Endodermal cell (in vitro differentiated cells): ENCODE data around the gene TANGO2. TPM values are rescaled to one million over a fixed set of nuclear protein-coding genes. Genes with fewer than 3 reads are reported as not detected.
A peak's percentile ranks its signal among the peaks of the same experiment; 100 is the strongest.

Source experiments
- DNase-seq: peaks from one replicate; pipeline ENCODE4 v3.0.0-alpha.2; 2017
- H3K27ac ChIP-seq: 2 replicates; pipeline ENCODE4 v1.5.1; 2013; ENCODE audit warnings: mild to moderate bottlenecking, low read depth, low read length, moderate library complexity
- H3K27me3 ChIP-seq: 2 replicates; pipeline ENCODE4 v1.6.1; 2013; ENCODE audit warnings: mild to moderate bottlenecking, low read length, moderate library complexity; ENCODE audit not compliant: insufficient read depth, control insufficient read depth, poor library complexity, severe bottlenecking
- H3K36me3 ChIP-seq: 2 replicates; pipeline ENCODE4 v1.7.0; 2013; ENCODE audit warnings: mild to moderate bottlenecking, low read length, moderate library complexity; ENCODE audit not compliant: control insufficient read depth, insufficient read depth
- H3K4me1 ChIP-seq: one replicate; pipeline ENCODE4 v1.7.0; 2013; ENCODE audit warnings: low read length; ENCODE audit not compliant: control insufficient read depth, insufficient read depth
- H3K4me3 ChIP-seq: 2 replicates; pipeline ENCODE4 v1.5.1; 2013; ENCODE audit warnings: mild to moderate bottlenecking, low read length, moderate library complexity
- H3K9ac ChIP-seq: 2 replicates; pipeline ENCODE4 v1.6.1; 2013; ENCODE audit warnings: mild to moderate bottlenecking, low read length, moderate library complexity; ENCODE audit not compliant: poor library complexity, severe bottlenecking; ENCODE audit errors: extremely low read depth
- H3K9me3 ChIP-seq: 2 replicates; pipeline ENCODE4 v1.6.1; 2013; ENCODE audit warnings: mild to moderate bottlenecking, low read length, moderate library complexity; ENCODE audit not compliant: control insufficient read depth
- H3K27ac Mint-ChIP-seq: 2 replicates; pipeline ENCODE4 v1.8.0; 2020; ENCODE audit warnings: mixed read lengths
- H3K27me3 Mint-ChIP-seq: 2 replicates; pipeline ENCODE4 v1.8.0; 2021; ENCODE audit warnings: mild to moderate bottlenecking, mixed read lengths; ENCODE audit not compliant: insufficient read depth
- H3K36me3 Mint-ChIP-seq: 2 replicates; pipeline ENCODE4 v1.8.0; 2020; ENCODE audit warnings: low read depth, mixed read lengths
- H3K4me1 Mint-ChIP-seq: 2 replicates; pipeline ENCODE4 v1.8.0; 2020; ENCODE audit warnings: mixed read lengths
- H3K4me3 Mint-ChIP-seq: 2 replicates; pipeline ENCODE4 v1.8.0; 2020; ENCODE audit warnings: mild to moderate bottlenecking, moderate library complexity, mixed read lengths
- H3K9me3 Mint-ChIP-seq: 2 replicates; pipeline ENCODE4 v1.8.0; 2020; ENCODE audit warnings: mild to moderate bottlenecking, mixed read lengths
- whole genome bisulfite sequencing, 2 experiments: methylation state at CpG; one replicate each; pipeline versions ENCODE4 v1.1.5 to v1.1.7; 2013; ENCODE audit warnings: missing lambda C conversion rate in 2 of 2, mixed read lengths in 1 of 2; ENCODE audit not compliant: insufficient coverage in 1 of 2, insufficient read length in 1 of 2; 5-methylcytosine and 5-hydroxymethylcytosine counted together
- total RNA-seq, 2 donors: library from RNA; stranded (reverse); fragmentation: NEBNext Ultra II Directional in 1 of 2; extraction: Animal tissue kit (Norgen Biotek cat#: 25700) in 1 of 2; gene quantifications; 2 replicates in 1 of 2; 3 replicates in 1 of 2; pipeline ENCODE4 v1.2.1, GENCODE V29; 2021
- TF ChIP-seq, protein P1 (sequence below): fragments of 200-600 bp; sonication (generic); conservative IDR thresholded peaks from 2 replicates; pipeline ENCODE4 v1.5.0; 2021; ENCODE audit warnings: antibody characterized with exemption, mild to moderate bottlenecking

The TANGO2 gene
- total RNA-seq, 2 donors from 2014 or later, result 19.9 to 21.8 TPM

DNA sequence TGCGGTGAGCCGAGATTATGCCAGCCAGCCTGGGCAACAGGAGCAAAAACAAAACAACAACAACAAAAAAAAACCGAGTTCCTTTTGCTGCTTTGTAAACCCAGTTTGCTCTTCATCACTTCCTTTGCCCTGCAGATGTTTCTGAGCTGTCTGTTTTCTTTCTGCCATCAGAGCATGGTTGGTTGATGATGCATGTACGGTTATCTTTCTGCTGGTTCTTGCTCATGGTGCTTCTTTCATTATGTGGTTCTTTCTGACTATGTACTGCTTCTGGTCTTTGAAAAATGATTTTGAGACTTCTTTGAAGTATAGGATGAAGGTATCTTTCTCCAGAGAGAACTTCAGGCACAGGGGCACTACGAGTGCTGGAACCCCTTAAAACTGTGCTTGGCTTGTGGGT, 13.2 kb downstream of the TANGO2 start:
- Histone ChIP-seq H3K36me3 (peaks cover 9% of the 10 kb centered on the region), H3K9me3 (no peaks in the 10 kb centered on the region), H3K4me3 (no peak overlapping the region), H3K27ac (no peak overlapping the region), H3K27me3 (no peaks in the 10 kb centered on the region), H3K4me1 (no peaks in the 10 kb centered on the region), H3K9ac (no peak overlapping the region)
- TF ChIP-seq, protein P1, sequence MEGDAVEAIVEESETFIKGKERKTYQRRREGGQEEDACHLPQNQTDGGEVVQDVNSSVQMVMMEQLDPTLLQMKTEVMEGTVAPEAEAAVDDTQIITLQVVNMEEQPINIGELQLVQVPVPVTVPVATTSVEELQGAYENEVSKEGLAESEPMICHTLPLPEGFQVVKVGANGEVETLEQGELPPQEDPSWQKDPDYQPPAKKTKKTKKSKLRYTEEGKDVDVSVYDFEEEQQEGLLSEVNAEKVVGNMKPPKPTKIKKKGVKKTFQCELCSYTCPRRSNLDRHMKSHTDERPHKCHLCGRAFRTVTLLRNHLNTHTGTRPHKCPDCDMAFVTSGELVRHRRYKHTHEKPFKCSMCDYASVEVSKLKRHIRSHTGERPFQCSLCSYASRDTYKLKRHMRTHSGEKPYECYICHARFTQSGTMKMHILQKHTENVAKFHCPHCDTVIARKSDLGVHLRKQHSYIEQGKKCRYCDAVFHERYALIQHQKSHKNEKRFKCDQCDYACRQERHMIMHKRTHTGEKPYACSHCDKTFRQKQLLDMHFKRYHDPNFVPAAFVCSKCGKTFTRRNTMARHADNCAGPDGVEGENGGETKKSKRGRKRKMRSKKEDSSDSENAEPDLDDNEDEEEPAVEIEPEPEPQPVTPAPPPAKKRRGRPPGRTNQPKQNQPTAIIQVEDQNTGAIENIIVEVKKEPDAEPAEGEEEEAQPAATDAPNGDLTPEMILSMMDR, result no peak
- Mint-ChIP-seq H3K36me3 (peaks cover 17% of the 10 kb centered on the region), H3K27ac (no peak overlapping the region), H3K4me1 (peaks cover 5% of the 10 kb centered on the region), H3K4me3 (no peak overlapping the region), H3K9me3 (no peaks in the 10 kb centered on the region), H3K27me3 (no peaks in the 10 kb centered on the region)
- no peak for DNase-seq
- WGBS, 2 experiments, result 83% methylated on average over 1 to 5 of the region's 5 CpGs

DNA sequence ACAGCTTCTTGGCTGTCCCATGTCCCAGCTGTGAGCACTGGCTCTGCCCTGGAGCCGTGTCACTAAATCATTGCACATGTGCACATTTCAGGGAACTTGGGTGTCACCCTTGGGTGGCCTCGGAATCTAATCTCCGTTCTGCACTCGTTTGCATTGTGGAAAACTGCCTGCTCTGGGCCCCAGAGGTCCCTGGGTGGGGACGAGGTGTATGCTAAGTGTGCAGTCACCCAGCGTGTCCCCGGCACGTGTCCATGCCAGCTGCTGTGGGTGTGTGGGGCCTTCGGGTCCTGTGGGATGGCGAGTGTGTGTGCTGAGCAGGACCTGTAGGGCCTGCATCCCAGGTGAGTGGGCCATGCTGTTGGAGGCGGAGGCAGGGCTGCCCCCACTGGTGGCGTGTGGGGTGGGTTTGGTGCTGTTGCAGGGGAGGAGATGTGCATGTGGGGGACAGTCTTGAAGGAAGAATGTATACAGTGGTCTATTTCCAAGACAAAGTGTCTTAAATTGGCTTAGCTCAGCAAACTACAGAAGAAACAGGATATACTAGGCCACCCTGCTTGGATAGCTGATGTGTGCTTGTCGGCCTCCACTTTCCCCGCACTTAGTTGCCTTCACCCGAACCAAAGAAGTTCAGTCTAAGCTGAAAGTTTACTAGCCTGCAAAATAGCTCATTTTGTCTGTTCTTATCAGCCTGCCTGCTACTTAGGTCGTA, 14.6 kb downstream of the TANGO2 start:
- Mint-ChIP-seq H3K27ac (no peak overlapping the region), H3K9me3 (no peaks in the 10 kb centered on the region), H3K4me3 (no peak overlapping the region), H3K27me3 (no peaks in the 10 kb centered on the region), H3K4me1 (peaks cover 5% of the 10 kb centered on the region), H3K36me3 (peaks cover 25% of the 10 kb centered on the region)
- no peaks in the 10 kb centered on the region for H3K27me3 ChIP-seq
- no peak overlapping the region for H3K27ac ChIP-seq
- H3K4me3 ChIP-seq, result no peak overlapping the region
- TF ChIP-seq, protein P1, result no peak
- 87 to 93% methylated on average over 12 to 16 of the region's 16 CpGs for WGBS, 2 experiments
- no peaks in the 10 kb centered on the region for H3K4me1 ChIP-seq
- no peak for DNase-seq
- no peaks in the 10 kb centered on the region for H3K9me3 ChIP-seq
- no peak overlapping the region for H3K9ac ChIP-seq
- H3K36me3 ChIP-seq, result peaks cover 9% of the 10 kb centered on the region

- H3K27ac ChIP-seq, result no peak overlapping the region
- H3K36me3 Mint-ChIP-seq, result peaks cover 25% of the 10 kb centered on the region
- no peaks in the 10 kb centered on the region for H3K27me3 Mint-ChIP-seq
- no peak for DNase-seq
- no peak overlapping the region for H3K9ac ChIP-seq
- H3K4me3 ChIP-seq, result no peak overlapping the region
- H3K27ac Mint-ChIP-seq, result peak overlapping the region; percentile 35
- no peak overlapping the region for H3K4me3 Mint-ChIP-seq
- peaks cover 5% of the 10 kb centered on the region for H3K4me1 Mint-ChIP-seq
- 93 to 94% methylated on average over 6 to 10 of the region's 10 CpGs for WGBS, 2 experiments
- H3K4me1 ChIP-seq, result no peaks in the 10 kb centered on the region
- no peaks in the 10 kb centered on the region for H3K9me3 Mint-ChIP-seq
- TF ChIP-seq, protein P1, result no peak
- H3K36me3 ChIP-seq, result peaks cover 9% of the 10 kb centered on the region
- no peaks in the 10 kb centered on the region for H3K9me3 ChIP-seq
- no peaks in the 10 kb centered on the region for H3K27me3 ChIP-seq
Observed at GRCh38 chr22:20036084-20036482, 15.2 kb downstream of the TANGO2 start.
